Hematopoietic multipotent progenitor cell treated with erythropoietin and hydrocortisone succinate and interleukin-3 and kit ligand, for 8 days (in vitro differentiated cells): Measurements from ENCODE around the gene ORM1.
"Not testable (repeated sequence)": the region's sequence is repeated elsewhere in the genome, so short reads cannot be mapped to it uniquely, and the experiment has no call there.

Experiments
- DNase-seq: peaks from one replicate; pipeline ENCODE4 v3.0.0-alpha.2; 2015

The ORM1 gene

GRCh38 chr9:114308361-114308950 is 14.4 kb upstream of the ORM1 start:
- no peak for DNase-seq

GRCh38 chr9:114309096-114309495 is 13.8 kb upstream of the ORM1 start:
- DNase-seq, result no peak

GRCh38 chr9:114310471-114311450 is 12.1 kb upstream of the ORM1 start:
- no peak for DNase-seq

GRCh38 chr9:114311571-114312512 is 11.1 kb upstream of the ORM1 start:
- DNase-seq, result no peak

GRCh38 chr9:114312513-114312875 is 10.4 kb upstream of the ORM1 start:
- no peak for DNase-seq

- DNase-seq, result no peak
These were observed 9.7 kb upstream of the ORM1 start for GRCh38 chr9:114313186-114313585.

- DNase-seq, result no peak
These were observed 8.5 kb upstream of the ORM1 start for GRCh38 chr9:114314256-114314867.

GRCh38 chr9:114314881-114315722 is 7.8 kb upstream of the ORM1 start:
- DNase-seq, result no peak

GRCh38 chr9:114315723-114316363 is 7.1 kb upstream of the ORM1 start:
- DNase-seq, result no peak

- DNase-seq, result no peak
These were observed 6.2 kb upstream of the ORM1 start for GRCh38 chr9:114316605-114317230.

- no peak for DNase-seq
These were observed 5.1 kb upstream of the ORM1 start for GRCh38 chr9:114317665-114318357.

GRCh38 chr9:114318416-114318815 is 4.5 kb upstream of the ORM1 start:
- DNase-seq, result no peak

- no peak for DNase-seq
These were observed 3.8 kb upstream of the ORM1 start for GRCh38 chr9:114319147-114319546.

- DNase-seq, result not testable (repeated sequence)
These were observed 2.2 kb upstream of the ORM1 start for GRCh38 chr9:114320710-114321109.

GRCh38 chr9:114321759-114322158 is 1.1 kb upstream of the ORM1 start:
- DNase-seq, result no peak

- DNase-seq, result not testable (repeated sequence)
These were observed 609 bp upstream of the ORM1 start for GRCh38 chr9:114322160-114322818.

- not testable (repeated sequence) for DNase-seq
These were observed 951 bp downstream of the ORM1 start for GRCh38 chr9:114323849-114324248.

GRCh38 chr9:114324492-114324891 is 1.6 kb downstream of the ORM1 start:
- no peak for DNase-seq

- not testable (repeated sequence) for DNase-seq
These were observed 2.1 kb downstream of the ORM1 start for GRCh38 chr9:114324965-114325364.
